ENCODE data around the gene PMEPA1. TPM values are rescaled to one million over a fixed set of nuclear protein-coding genes. Genes with fewer than 3 reads are reported as not detected.

The PMEPA1 gene
- total RNA-seq, 2 experiments from 2014 or later: 1.4 to 3.7 TPM

DNA sequence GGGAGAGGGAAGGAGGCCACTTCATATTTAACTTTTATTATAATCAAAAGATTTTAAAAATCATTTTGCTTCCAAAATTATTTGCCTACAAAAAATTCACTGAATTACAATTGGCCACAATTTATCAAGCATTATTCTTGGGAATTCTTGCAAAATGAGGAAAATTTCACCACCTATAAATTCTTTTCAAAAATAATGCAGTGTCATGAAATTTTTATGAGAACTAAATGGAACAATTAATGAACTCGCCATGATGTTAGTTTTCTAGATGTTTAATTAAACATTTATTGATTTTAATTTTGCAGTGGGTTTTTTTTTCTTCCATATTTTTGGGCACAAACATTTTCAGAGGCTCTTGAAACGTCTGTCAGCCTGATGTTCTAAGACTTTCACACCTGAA lies 83.8 kb downstream of the PMEPA1 start:
- POLR2A ChIA-PET: interaction anchor here (1.2 kb wide), 1 partner anchor 55 kb away, joined by 4 read pairs; no protein-coding TSS in a partner anchor
- Histone ChIP-seq H3K79me2 (ENCODE audit: insufficient read depth, low read depth, low read length) (no peaks in the 10 kb centered on the region), H2AFZ (ENCODE audit: low read length) (no peak overlapping the region), H4K20me1 (ENCODE audit: insufficient read depth, low read length) (no peaks in the 10 kb centered on the region), H3K9me2 (ENCODE audit: insufficient read depth, low read length) (no peaks in the 10 kb centered on the region), H3K36me3 (ENCODE audit: insufficient read depth, low read length) (no peaks in the 10 kb centered on the region; the same call in 1 of the 2 replicates), H3K9me3 (ENCODE audit: low read length) (peaks cover 21% of the 10 kb centered on the region; the same call in 1 of the 2 replicates), H3K4me2 (ENCODE audit: low read length) (no peak overlapping the region), H3K4me3 (ENCODE audit: low read depth, low read length, poor library complexity, severe bottlenecking) (no peak overlapping the region), H3K4me1 (ENCODE audit: insufficient read depth, low read length, poor library complexity, severe bottlenecking) (peaks cover 45% of the 10 kb centered on the region), H3K27ac (ENCODE audit: low read depth, low read length, poor library complexity, severe bottlenecking) (no peak overlapping the region)
- TF ChIP-seq EZH2phosphoT487 (IDR thresholded peaks at IDR 0.05; ENCODE audit: borderline replicate concordance, low read depth, low read length) (no peak), CTCF (conservative IDR thresholded peaks at IDR 0.05; ENCODE audit: low read length) (no peak)
- intact Hi-C loops (cut with micrococcal nuclease; ENCODE audit: unreplicated experiment): loop anchor here (10.0 kb wide), 1 partner anchor 459 kb away; no protein-coding TSS in a partner anchor
- no peak for DNase-seq (ENCODE audit: low spot score)
- BruUV-seq (replicated peaks): no TSS peak
- CTCF ChIA-PET (ENCODE audit: unreplicated experiment): no interaction called here

- Histone ChIP-seq H2AFZ (ENCODE audit: low read length) (no peak overlapping the region), H3K9me3 (ENCODE audit: low read length) (peaks cover 21% of the 10 kb centered on the region; the same call in 1 of the 2 replicates), H3K4me3 (ENCODE audit: low read depth, low read length, poor library complexity, severe bottlenecking) (no peak overlapping the region), H3K36me3 (ENCODE audit: insufficient read depth, low read length) (no peaks in the 10 kb centered on the region; the same call in 1 of the 2 replicates), H3K9me2 (ENCODE audit: insufficient read depth, low read length) (no peaks in the 10 kb centered on the region), H4K20me1 (ENCODE audit: insufficient read depth, low read length) (no peaks in the 10 kb centered on the region), H3K4me1 (ENCODE audit: insufficient read depth, low read length, poor library complexity, severe bottlenecking) (peaks cover 51% of the 10 kb centered on the region), H3K79me2 (ENCODE audit: insufficient read depth, low read depth, low read length) (no peaks in the 10 kb centered on the region), H3K27ac (ENCODE audit: low read depth, low read length, poor library complexity, severe bottlenecking) (no peak overlapping the region), H3K4me2 (ENCODE audit: low read length) (no peak overlapping the region)
- ChIA-PET POLR2A (interaction anchor here (0.6 kb wide), 1 partner anchor 89 kb away, joined by 3 read pairs; no protein-coding TSS in a partner anchor), CTCF (ENCODE audit: unreplicated experiment) (no interaction called here)
- TF ChIP-seq CTCF (conservative IDR thresholded peaks at IDR 0.05; ENCODE audit: low read length) (no peak), EZH2phosphoT487 (IDR thresholded peaks at IDR 0.05; ENCODE audit: borderline replicate concordance, low read depth, low read length) (no peak)
- no TSS peak for BruUV-seq (replicated peaks)
- intact Hi-C loops (cut with micrococcal nuclease; ENCODE audit: unreplicated experiment): loop anchor here (10.0 kb wide), 1 partner anchor 459 kb away; no protein-coding TSS in a partner anchor
- DNase-seq (ENCODE audit: low spot score): no peak
Observed at GRCh38 chr20:57625181-57625958, 84.4 kb downstream of the PMEPA1 start.

Data from OCI-LY7 (cell line).